Kidney (tissue), 14 donors: ENCODE results near the gene ASAP3. TPM values are rescaled to one million over a fixed set of nuclear protein-coding genes. Genes with fewer than 3 reads are reported as not detected.

Experiments used
- DNase-seq, 5 donors: peaks; one replicate each; pipeline ENCODE4 v3.0.0-alpha.2; 2013 to 2020
- FAIRE-seq: peaks from 2 replicates; lab custom pipeline; 2012; peaks lifted over from hg19 to GRCh38; lab: Jason Lieb, UNC
- H3K27ac ChIP-seq, 2 donors: one replicate each; pipeline ENCODE4 v1.7.0; 2013; ENCODE audit warnings: low read depth in 2 of 2, low read length in 2 of 2, inconsistent platforms in 1 of 2
- H3K27me3 ChIP-seq: one replicate; pipeline ENCODE4 v1.7.1; 2013; ENCODE audit warnings: low read length, inconsistent platforms; ENCODE audit not compliant: control insufficient read depth, insufficient read depth
- H3K36me3 ChIP-seq, 3 donors: one replicate each; pipeline versions ENCODE4 v1.7.0 to v1.7.1; 2013; ENCODE audit warnings: low read length in 3 of 3, control low read depth in 1 of 3, inconsistent platforms in 1 of 3; ENCODE audit not compliant: insufficient read depth in 3 of 3, control insufficient read depth in 2 of 3
- H3K4me1 ChIP-seq, 3 donors: one replicate each; pipeline versions ENCODE4 v1.7.0 to v1.7.1; 2013; ENCODE audit warnings: low read length in 3 of 3, inconsistent platforms in 1 of 3, low read depth in 1 of 3; ENCODE audit not compliant: control insufficient read depth in 2 of 3, insufficient read depth in 2 of 3
- H3K4me3 ChIP-seq, 3 donors: one replicate each; pipeline versions ENCODE4 v1.7.0 to v1.8.1; 2013; ENCODE audit warnings: low read length in 3 of 3, control low read depth in 1 of 3, inconsistent platforms in 1 of 3
- H3K9ac ChIP-seq, 3 donors: one replicate each; pipeline versions ENCODE4 v1.7.0 to v1.7.1; 2013; ENCODE audit warnings: low read length in 3 of 3, control low read depth in 1 of 3, inconsistent platforms in 1 of 3
- H3K9me3 ChIP-seq, 3 donors: one replicate each; pipeline versions ENCODE4 v1.7.0 to v1.7.1; 2013; ENCODE audit warnings: low read length in 3 of 3, control low read depth in 1 of 3, inconsistent platforms in 1 of 3; ENCODE audit not compliant: control insufficient read depth in 2 of 3, insufficient read depth in 1 of 3
- CTCF ChIP-seq: IDR thresholded peaks from 3 replicates; pipeline ENCODE4 v1.5.1; 2012; ENCODE audit warnings: mild to moderate bottlenecking, moderate library complexity, borderline replicate concordance; ENCODE audit not compliant: insufficient read depth; ENCODE audit errors: extremely low read depth
- intact Hi-C: fragments of 100-400 bp; cut with DNase I; formaldehyde crosslinking; loops from one replicate; pipeline ENCODE4 v1.11.1; 2022
- polyA plus RNA-seq: library from polyadenylated mRNA; stranded (reverse); fragments of 350-450 nt; fragmentation: Illumina TruSeq; extraction: RNeasy Lipid Tissue Mini Kit (QIAGEN cat#74804); gene quantifications from one replicate; pipeline ENCODE4 v1.2.3, GENCODE V29; 2014; ENCODE audit warnings: low read depth, low replicate concordance; ENCODE audit not compliant: insufficient read depth
- total RNA-seq: library from RNA; stranded (reverse); fragmentation: NEBNext Ultra II Directional; extraction: Animal tissue kit (Norgen Biotek cat#: 25700); gene quantifications from one replicate; pipeline ENCODE4 v1.2.1, GENCODE V29; 2021
- donor health status: control.
- donor health status: control.
- donor health status: control.
- donor health status: control.
- donor health status: control.
- donor health status: DM: yes; HTN: yes; CAD: no.
- donor health status: Normal renal cell carcinoma (clear cell type).

Gene ASAP3
- total and polyA plus RNA-seq, 2 donors from 2014 or later: 29.9 to 37.8 TPM

DNA sequence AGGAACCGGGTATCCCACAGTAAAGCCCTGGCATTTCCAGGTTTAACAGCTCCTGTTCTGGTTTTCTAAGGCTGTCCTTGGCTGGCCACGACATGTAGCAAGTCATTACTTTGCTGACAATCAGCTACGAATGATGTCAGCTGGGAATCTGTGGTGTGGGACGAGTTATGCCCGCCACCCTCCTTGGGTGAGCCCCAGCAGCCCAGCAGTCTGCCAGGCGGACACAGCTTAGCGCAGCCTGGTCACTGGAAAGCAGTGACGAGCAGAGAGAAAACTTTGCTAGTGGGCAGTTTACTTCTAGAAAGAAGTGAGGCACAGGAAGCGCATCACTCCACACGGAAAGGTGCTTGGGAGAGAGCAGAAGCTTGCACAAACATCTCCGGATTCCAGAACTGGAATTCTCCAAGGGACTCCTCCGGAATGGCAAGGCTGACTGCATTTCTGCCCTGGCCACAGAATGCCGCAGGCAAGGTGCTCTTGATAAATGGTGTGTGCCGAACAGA is 98.8 kb downstream of the ASAP3 start:
- TF ChIP-seq CTCF: no peak
- H3K4me1 ChIP-seq: peaks cover 0 to 2% (median 0%) of the 10 kb centered on the region in 3 donors
- no peaks in the 10 kb centered on the region for H3K27me3 ChIP-seq
- FAIRE-seq: no peak
- H3K9me3 ChIP-seq: no peaks in the 10 kb centered on the region
- no peak overlapping the region for H3K27ac ChIP-seq
- peak in 2 of 5 donors; percentile 38 to 43 for DNase-seq
- peaks cover 0 to 11% (median 10%) of the 10 kb centered on the region in 3 donors for H3K36me3 ChIP-seq
- H3K4me3 ChIP-seq: no peak overlapping the region
- H3K9ac ChIP-seq: no peak overlapping the region
- intact Hi-C loops: no loop called here

- DNase-seq: no peak
- Histone ChIP-seq H3K4me3 (no peak overlapping the region), H3K27ac (no peak overlapping the region), H3K4me1 (peaks cover 0 to 2% (median 0%) of the 10 kb centered on the region in 3 donors), H3K27me3 (no peaks in the 10 kb centered on the region), H3K9ac (no peak overlapping the region), H3K9me3 (no peaks in the 10 kb centered on the region), H3K36me3 (peaks cover 0 to 11% (median 10%) of the 10 kb centered on the region in 3 donors)
- no peak for FAIRE-seq
- no peak for TF ChIP-seq CTCF
- intact Hi-C loops: no loop called here
These were observed 99.5 kb downstream of the ASAP3 start for GRCh38 chr1:23384312-23385058.

DNA sequence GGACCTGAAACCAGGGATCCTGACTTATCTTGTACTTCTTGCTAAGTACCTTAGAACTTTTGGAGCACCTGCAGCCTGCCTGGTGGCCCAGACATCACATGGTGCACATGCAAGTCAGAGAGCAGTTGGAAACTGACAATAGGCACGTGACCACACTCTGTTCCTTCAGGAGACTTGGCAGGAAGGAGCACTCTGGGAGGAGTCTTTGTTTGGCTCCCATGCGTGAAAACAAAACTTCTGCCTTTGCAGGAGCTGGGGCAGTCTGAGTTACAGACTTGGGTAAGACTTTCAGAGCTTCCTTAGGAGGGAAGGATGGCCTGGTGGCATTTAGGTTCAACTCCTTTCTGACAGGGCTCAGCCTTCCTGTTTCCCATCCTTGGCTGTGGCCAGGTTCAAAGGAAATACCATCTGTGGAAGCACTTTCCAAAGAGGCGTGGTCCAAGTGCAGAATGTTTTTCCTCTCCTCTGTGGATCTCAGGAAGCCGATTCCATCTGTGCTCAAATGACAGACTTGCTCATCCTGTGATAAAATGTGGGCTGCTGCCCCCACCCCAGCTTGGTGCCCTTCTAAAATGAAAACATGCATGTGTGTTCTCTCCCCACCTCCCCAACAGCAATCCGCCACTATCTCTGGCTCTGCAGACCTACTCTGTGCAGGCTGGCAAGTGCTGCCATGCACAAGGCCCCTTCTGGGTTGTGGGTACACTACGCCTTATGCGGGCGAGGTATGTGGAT is 100.2 kb downstream of the ASAP3 start:
- DNase-seq: peak in 1 of 5 donors; percentile 44
- no peak for TF ChIP-seq CTCF
- Histone ChIP-seq H3K9ac (no peak overlapping the region), H3K4me3 (no peak overlapping the region), H3K27ac (no peak overlapping the region), H3K27me3 (no peaks in the 10 kb centered on the region), H3K36me3 (peaks cover 0 to 11% (median 10%) of the 10 kb centered on the region in 3 donors), H3K9me3 (no peaks in the 10 kb centered on the region), H3K4me1 (peaks cover 0 to 2% (median 0%) of the 10 kb centered on the region in 3 donors)
- no peak for FAIRE-seq
- intact Hi-C loops: no loop called here
